Astrocyte (in vitro differentiated cells and primary cell): Measurements from ENCODE around the gene AGXT2. TPM values are rescaled to one million over a fixed set of nuclear protein-coding genes. Genes with fewer than 3 reads are reported as not detected.

Source experiments
- DNase-seq: peaks from one replicate; pipeline ENCODE4 v3.0.0-alpha.2; 2010; ENCODE audit warnings: low read depth
- FAIRE-seq: peaks from 2 replicates; lab custom pipeline; 2011; peaks lifted over from hg19 to GRCh38; lab: Jason Lieb, UNC
- H2AFZ ChIP-seq: 2 replicates; pipeline ENCODE4 v1.6.0; 2012; ENCODE audit warnings: low read depth, low read length, inconsistent platforms
- H3K27ac ChIP-seq: 2 replicates; pipeline ENCODE4 v1.5.1; 2011; ENCODE audit warnings: low read depth, low read length, inconsistent platforms
- H3K27me3 ChIP-seq: 2 replicates; pipeline ENCODE4 v1.6.0; 2011; ENCODE audit warnings: low read length, inconsistent platforms; ENCODE audit not compliant: insufficient read depth
- H3K36me3 ChIP-seq: 2 replicates; pipeline ENCODE4 v1.5.1; 2011; ENCODE audit warnings: low read length, inconsistent platforms; ENCODE audit not compliant: insufficient read depth
- H3K4me1 ChIP-seq: 2 replicates; pipeline ENCODE4 v1.5.1; 2011; ENCODE audit warnings: low read length, inconsistent platforms; ENCODE audit not compliant: insufficient read depth
- H3K4me2 ChIP-seq: 2 replicates; pipeline ENCODE4 v1.6.0; 2012; ENCODE audit warnings: low read length, inconsistent platforms
- H3K4me3 ChIP-seq: 2 replicates; pipeline ENCODE4 v1.5.1; 2011; ENCODE audit warnings: low read depth, mild to moderate bottlenecking, low read length, inconsistent platforms; ENCODE audit not compliant: insufficient read depth
- H3K79me2 ChIP-seq: 2 replicates; pipeline ENCODE4 v1.6.0; 2012; ENCODE audit warnings: mild to moderate bottlenecking, low read length, inconsistent platforms; ENCODE audit not compliant: insufficient read depth
- H3K9ac ChIP-seq: 2 replicates; pipeline ENCODE4 v1.6.0; 2012; ENCODE audit warnings: mild to moderate bottlenecking, low read length, inconsistent platforms
- H3K9me3 ChIP-seq: 2 replicates; pipeline ENCODE4 v1.5.1; 2012; ENCODE audit warnings: low read depth, mild to moderate bottlenecking, low read length, inconsistent platforms; ENCODE audit not compliant: insufficient read depth
- H4K20me1 ChIP-seq: 2 replicates; pipeline ENCODE4 v1.6.0; 2012; ENCODE audit warnings: low read length, inconsistent platforms; ENCODE audit not compliant: insufficient read depth
- H3K27ac Mint-ChIP-seq: one replicate; pipeline ENCODE4 v1.8.0; 2021; ENCODE audit warnings: mild to moderate bottlenecking, mixed read lengths; ENCODE audit not compliant: unreplicated experiment
- H3K27me3 Mint-ChIP-seq: one replicate; pipeline ENCODE4 v1.8.0; 2021; ENCODE audit warnings: low read depth, mixed read lengths; ENCODE audit not compliant: unreplicated experiment
- H3K36me3 Mint-ChIP-seq: one replicate; pipeline ENCODE4 v1.8.0; 2021; ENCODE audit warnings: low read depth, mixed read lengths; ENCODE audit not compliant: unreplicated experiment
- H3K4me1 Mint-ChIP-seq: one replicate; pipeline ENCODE4 v1.8.0; 2021; ENCODE audit warnings: low read depth, mixed read lengths; ENCODE audit not compliant: unreplicated experiment
- H3K4me3 Mint-ChIP-seq: one replicate; pipeline ENCODE4 v1.8.0; 2021; ENCODE audit warnings: mild to moderate bottlenecking, moderate library complexity, mixed read lengths; ENCODE audit not compliant: unreplicated experiment
- H3K9me3 Mint-ChIP-seq: one replicate; pipeline ENCODE4 v1.8.0; 2021; ENCODE audit warnings: mild to moderate bottlenecking, mixed read lengths; ENCODE audit not compliant: unreplicated experiment
- CTCF ChIP-seq: IDR thresholded peaks from 2 replicates; pipeline ENCODE4 v1.5.1; 2011; ENCODE audit warnings: low read depth, mild to moderate bottlenecking, inconsistent platforms, low read length, moderate library complexity; ENCODE audit not compliant: insufficient read depth
- EZH2 ChIP-seq: IDR thresholded peaks from 2 replicates; pipeline ENCODE4 v1.6.1; 2012; ENCODE audit warnings: mild to moderate bottlenecking, low read length, inconsistent platforms; ENCODE audit not compliant: insufficient read depth
- total RNA-seq: library from RNA; stranded (reverse); gene quantifications from 2 replicates; pipeline ENCODE4 v1.2.1, GENCODE V29; 2021

The AGXT2 gene
- total RNA-seq, 1 donor from 2014 or later: not detected

GRCh38 chr5:34998058-34998789 lies 49.5 kb downstream of the AGXT2 start:
- Mint-ChIP-seq H3K36me3 (no peaks in the 10 kb centered on the region), H3K4me1 (peaks cover 9% of the 10 kb centered on the region), H3K9me3 (no peaks in the 10 kb centered on the region), H3K4me3 (no peak overlapping the region), H3K27ac (no peak overlapping the region), H3K27me3 (peaks cover 15% of the 10 kb centered on the region)
- FAIRE-seq (no peak), DNase-seq (peak; percentile 53)
- no peak overlapping the region for H3K27ac ChIP-seq
- no peaks in the 10 kb centered on the region for H3K9me3 ChIP-seq
- H3K4me3 ChIP-seq: no peak overlapping the region
- H4K20me1 ChIP-seq: no peaks in the 10 kb centered on the region
- no peaks in the 10 kb centered on the region for H3K79me2 ChIP-seq
- no peak overlapping the region for H2AFZ ChIP-seq
- H3K36me3 ChIP-seq: no peaks in the 10 kb centered on the region
- H3K4me1 ChIP-seq: no peaks in the 10 kb centered on the region
- H3K4me2 ChIP-seq: no peak overlapping the region
- H3K27me3 ChIP-seq: peaks cover 20% of the 10 kb centered on the region
- no peak overlapping the region for H3K9ac ChIP-seq
- TF ChIP-seq EZH2 (no peak), CTCF (no peak)

- no peaks in the 10 kb centered on the region for H3K9me3 Mint-ChIP-seq
Measured at GRCh38 chr5:34996261-34996660, 51.5 kb downstream of the AGXT2 start.

More at GRCh38 chr5:34996261-34996660, 51.5 kb downstream of the AGXT2 start:
- Histone ChIP-seq H3K4me2 (no peak overlapping the region), H3K9ac (no peak overlapping the region), H3K27ac (no peak overlapping the region), H3K79me2 (no peaks in the 10 kb centered on the region), H3K27me3 (peaks cover 15% of the 10 kb centered on the region), H4K20me1 (no peaks in the 10 kb centered on the region), H3K4me3 (no peak overlapping the region), H3K36me3 (no peaks in the 10 kb centered on the region), H3K9me3 (no peaks in the 10 kb centered on the region), H2AFZ (no peak overlapping the region), H3K4me1 (no peaks in the 10 kb centered on the region)
- H3K4me3 Mint-ChIP-seq: no peak overlapping the region
- H3K27me3 Mint-ChIP-seq: peaks cover 11% of the 10 kb centered on the region
- no peak overlapping the region for H3K27ac Mint-ChIP-seq
- H3K4me1 Mint-ChIP-seq: peaks cover 22% of the 10 kb centered on the region
- FAIRE-seq (no peak), DNase-seq (no peak)
- TF ChIP-seq EZH2 (no peak), CTCF (no peak)
- H3K36me3 Mint-ChIP-seq: no peaks in the 10 kb centered on the region
